GM23338 (cell line): Measurements from ENCODE around the gene TK1. TPM values are rescaled to one million over a fixed set of nuclear protein-coding genes. Genes with fewer than 3 reads are reported as not detected.

ENCODE experiments used
- ATAC-seq: fragments of 200-7000 bp; cut with Tn5 transposase; 3 replicates; pipeline ENCODE4 v1.9.1; 2020
- DNase-seq: peaks from one replicate; pipeline ENCODE4 v3.0.0-alpha.2; 2015; ENCODE audit warnings: low spot score
- H2AFZ ChIP-seq: fragments of 200-600 bp; sonication (generic); 2 replicates; pipeline ENCODE4 v1.8.0; 2016; ENCODE audit warnings: antibody characterized with exemption, mild to moderate bottlenecking, moderate library complexity
- H3F3A ChIP-seq: fragments of 200-600 bp; sonication (generic); replicated peaks from 2 replicates; pipeline ENCODE4 v1.8.0; 2017; ENCODE audit warnings: antibody characterized with exemption, mixed run types, low read depth
- H3K27ac ChIP-seq: fragments of 200-600 bp; sonication (generic); 2 replicates; pipeline ENCODE4 v1.6.1; 2016; ENCODE audit warnings: low read depth
- H3K27me3 ChIP-seq: fragments of 200-600 bp; sonication (generic); 2 replicates; pipeline ENCODE4 v1.8.0; 2016; ENCODE audit warnings: mild to moderate bottlenecking, mixed run types, moderate library complexity; ENCODE audit not compliant: insufficient read depth
- H3K36me3 ChIP-seq: fragments of 200-600 bp; sonication (generic); 2 replicates; pipeline ENCODE4 v1.8.0; 2016; ENCODE audit warnings: mild to moderate bottlenecking; ENCODE audit not compliant: insufficient read depth
- H3K4me1 ChIP-seq: fragments of 200-600 bp; sonication (generic); 2 replicates; pipeline ENCODE4 v1.8.0; 2016; ENCODE audit warnings: mild to moderate bottlenecking, moderate library complexity; ENCODE audit not compliant: insufficient read depth
- H3K4me2 ChIP-seq: fragments of 200-600 bp; sonication (generic); 2 replicates; pipeline ENCODE4 v1.7.1; 2017; ENCODE audit warnings: mixed run types
- H3K4me3 ChIP-seq: fragments of 200-600 bp; sonication (generic); 2 replicates; pipeline ENCODE4 v1.6.1; 2016; ENCODE audit warnings: mixed run types
- H3K79me2 ChIP-seq: fragments of 200-600 bp; sonication (generic); replicated peaks from 2 replicates; pipeline ENCODE4 v1.8.0; 2017; ENCODE audit warnings: mild to moderate bottlenecking; ENCODE audit not compliant: insufficient read depth
- H3K9me2 ChIP-seq: fragments of 200-600 bp; sonication (generic); 2 replicates; pipeline ENCODE4 v1.8.0; 2017; ENCODE audit not compliant: insufficient read depth
- H4K20me1 ChIP-seq: fragments of 200-600 bp; sonication (generic); replicated peaks from 2 replicates; pipeline ENCODE4 v1.8.0; 2017; ENCODE audit warnings: mild to moderate bottlenecking; ENCODE audit not compliant: insufficient read depth
- H3K27ac Mint-ChIP-seq: 2 replicates; pipeline ENCODE4 v1.8.0; 2020; ENCODE audit warnings: inconsistent platforms, mild to moderate bottlenecking, moderate library complexity, mixed read lengths
- H3K27me3 Mint-ChIP-seq: 3 replicates; pipeline ENCODE4 v1.8.0; 2022; ENCODE audit warnings: low read depth, mild to moderate bottlenecking, moderate library complexity, mixed read lengths, inconsistent platforms; ENCODE audit not compliant: insufficient read depth, poor library complexity
- H3K36me3 Mint-ChIP-seq: 3 replicates; pipeline ENCODE4 v1.8.0; 2021; ENCODE audit warnings: low read depth, mild to moderate bottlenecking, inconsistent platforms, moderate library complexity, mixed read lengths
- H3K4me1 Mint-ChIP-seq: 3 replicates; pipeline ENCODE4 v1.8.0; 2020; ENCODE audit warnings: mild to moderate bottlenecking, inconsistent platforms, mixed read lengths
- H3K4me3 Mint-ChIP-seq: 3 replicates; pipeline ENCODE4 v1.8.0; 2021; ENCODE audit warnings: moderate library complexity, mild to moderate bottlenecking, inconsistent platforms, mixed read lengths
- H3K9me3 Mint-ChIP-seq: 3 replicates; pipeline ENCODE4 v1.8.0; 2020; ENCODE audit warnings: moderate library complexity, mild to moderate bottlenecking, inconsistent platforms, mixed read lengths
- CREB1 ChIP-seq: fragments of 250-450 bp; sonication (Bioruptor Pico); IDR thresholded peaks from 2 replicates; pipeline ENCODE4 v1.5.0; 2020; ENCODE audit warnings: low read depth, mild to moderate bottlenecking, moderate library complexity
- ETS1 ChIP-seq: IDR thresholded peaks from 2 replicates; pipeline ENCODE4 v1.6.1; 2016; ENCODE audit warnings: antibody characterized with exemption
- EZH2 ChIP-seq: fragments of 200-600 bp; sonication (generic); IDR thresholded peaks from one replicate; pipeline ENCODE4 v1.8.0; 2017; ENCODE audit warnings: antibody characterized with exemption, mild to moderate bottlenecking, low read depth; ENCODE audit not compliant: unreplicated experiment
- EZH2phosphoT487 ChIP-seq: fragments of 200-600 bp; sonication (generic); IDR thresholded peaks from one replicate; pipeline ENCODE4 v1.8.1; 2018; ENCODE audit warnings: antibody characterized with exemption; ENCODE audit not compliant: unreplicated experiment
- JUNB ChIP-seq: IDR thresholded peaks from one replicate; pipeline ENCODE4 v1.6.1; 2016; ENCODE audit warnings: antibody characterized with exemption; ENCODE audit not compliant: unreplicated experiment
- NANOG ChIP-seq: IDR thresholded peaks from 2 replicates; pipeline ENCODE4 v1.6.1; 2016; ENCODE audit warnings: antibody characterized with exemption, borderline replicate concordance
- POLR2AphosphoS5 ChIP-seq: IDR thresholded peaks from 2 replicates; pipeline ENCODE4 v1.6.1; 2016; ENCODE audit warnings: antibody characterized with exemption, low read depth
- STAT1 ChIP-seq: IDR thresholded peaks from one replicate; pipeline ENCODE4 v1.6.1; 2016; ENCODE audit warnings: antibody characterized with exemption; ENCODE audit not compliant: unreplicated experiment
- ZNF114 ChIP-seq: fragments of 250-450 bp; sonication (Bioruptor Pico); IDR thresholded peaks from 2 replicates; pipeline ENCODE4 v1.5.0; 2020; ENCODE audit warnings: mild to moderate bottlenecking, moderate library complexity
- ZNF331 ChIP-seq: fragments of 250-450 bp; sonication (Bioruptor Pico); IDR thresholded peaks from 2 replicates; pipeline ENCODE4 v1.5.0; 2020; ENCODE audit warnings: low read depth, mild to moderate bottlenecking, moderate library complexity
- polyA plus RNA-seq: library from polyadenylated mRNA; unstranded; fragments of >200 nt; fragmentation: Nextera tagmentation; extraction: Ambion mirVana; gene quantifications from 2 replicates; pipeline ENCODE4 v1.2.1, GENCODE V29; 2016
- total RNA-seq: library from RNA; depleted of rRNA; stranded (reverse); fragments of >200 nt; shearing (Covaris generic); gene quantifications from 2 replicates; pipeline ENCODE4 v1.2.3, GENCODE V29; 2014
- TF ChIP-seq, protein P1 (sequence below): IDR thresholded peaks from one replicate; pipeline ENCODE4 v1.6.1; 2018; ENCODE audit warnings: antibody characterized with exemption; ENCODE audit not compliant: unreplicated experiment
- TF ChIP-seq, protein P2 (sequence below): fragments of 250-450 bp; sonication (Bioruptor Pico); IDR thresholded peaks from 2 replicates; pipeline ENCODE4 v1.5.0; 2020; ENCODE audit warnings: mild to moderate bottlenecking, moderate library complexity
- TF ChIP-seq, protein P3 (sequence below), 2 experiments: fragments of 200-600 bp in 1 of 2; sonication (generic) in 1 of 2; conservative IDR thresholded peaks; 2 replicates each; pipeline versions ENCODE4 v1.5.1 to v1.6.1; 2016 to 2017; ENCODE audit warnings: antibody characterized with exemption in 2 of 2, low read depth in 2 of 2, mild to moderate bottlenecking in 2 of 2, moderate library complexity in 1 of 2

TK1 gene
- total and polyA plus RNA-seq, 2 experiments from 2014 or later: 74.5 to 84.4 TPM

DNA sequence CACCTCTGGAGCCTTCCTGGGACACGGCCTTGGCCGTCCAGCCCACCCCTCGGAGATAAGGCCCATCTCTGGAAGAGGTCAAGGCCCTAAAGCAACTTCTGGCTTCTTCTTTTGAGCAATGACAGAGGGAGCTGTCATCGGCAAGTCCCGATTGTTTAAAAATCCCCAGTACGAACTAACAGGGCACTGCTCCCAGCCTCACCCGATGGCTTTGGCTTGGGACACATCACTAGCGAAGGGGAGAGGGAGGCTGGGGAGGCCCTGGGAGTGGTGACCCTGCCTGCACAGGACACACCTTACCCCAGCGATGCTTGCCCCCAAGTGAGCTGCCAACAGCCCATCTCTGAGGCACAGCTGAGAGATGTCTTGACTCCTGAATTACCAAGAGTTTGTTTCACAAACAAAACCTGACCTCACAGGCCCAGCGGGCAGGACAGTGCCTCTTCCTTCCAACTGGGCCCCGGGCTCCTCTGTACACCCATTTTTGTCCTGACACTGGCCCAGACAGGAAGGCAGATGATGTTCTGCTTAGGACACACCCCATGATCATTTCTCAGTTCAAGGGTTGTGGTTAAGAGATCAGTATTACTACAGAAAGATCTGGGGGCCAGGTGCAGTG, 13.6 kb downstream of the TK1 start:
- H3K4me3 ChIP-seq: no peak overlapping the region
- peak overlapping the region; percentile 66; the same call in 1 of the 2 replicates for H3K27ac ChIP-seq
- peak overlapping the region; percentile 3; the same call in 1 of the 2 replicates for H3K4me2 ChIP-seq

More for the DNA sequence above, 13.6 kb downstream of the TK1 start:
- Histone ChIP-seq H3K79me2 (no peaks in the 10 kb centered on the region), H4K20me1 (peaks cover 13% of the 10 kb centered on the region), H3K36me3 (no peaks in the 10 kb centered on the region), H3K4me1 (peaks cover 21% of the 10 kb centered on the region), H3K27me3 (no peaks in the 10 kb centered on the region), H3F3A (peaks cover 16% of the 10 kb centered on the region; the same call in 1 of the 2 replicates), H3K9me2 (no peaks in the 10 kb centered on the region), H2AFZ (no peak overlapping the region)
- Mint-ChIP-seq H3K9me3 (no peaks in the 10 kb centered on the region; the same call in 1 of the 3 replicates), H3K4me3 (no peak overlapping the region; the same call in 2 of the 3 replicates), H3K27ac (no peak overlapping the region; the same call in 1 of the 2 replicates), H3K4me1 (peaks cover 53% of the 10 kb centered on the region), H3K36me3 (peaks cover 54% of the 10 kb centered on the region), H3K27me3 (peaks cover 30% of the 10 kb centered on the region)
- no peak for DNase-seq
- TF ChIP-seq, protein P1, sequence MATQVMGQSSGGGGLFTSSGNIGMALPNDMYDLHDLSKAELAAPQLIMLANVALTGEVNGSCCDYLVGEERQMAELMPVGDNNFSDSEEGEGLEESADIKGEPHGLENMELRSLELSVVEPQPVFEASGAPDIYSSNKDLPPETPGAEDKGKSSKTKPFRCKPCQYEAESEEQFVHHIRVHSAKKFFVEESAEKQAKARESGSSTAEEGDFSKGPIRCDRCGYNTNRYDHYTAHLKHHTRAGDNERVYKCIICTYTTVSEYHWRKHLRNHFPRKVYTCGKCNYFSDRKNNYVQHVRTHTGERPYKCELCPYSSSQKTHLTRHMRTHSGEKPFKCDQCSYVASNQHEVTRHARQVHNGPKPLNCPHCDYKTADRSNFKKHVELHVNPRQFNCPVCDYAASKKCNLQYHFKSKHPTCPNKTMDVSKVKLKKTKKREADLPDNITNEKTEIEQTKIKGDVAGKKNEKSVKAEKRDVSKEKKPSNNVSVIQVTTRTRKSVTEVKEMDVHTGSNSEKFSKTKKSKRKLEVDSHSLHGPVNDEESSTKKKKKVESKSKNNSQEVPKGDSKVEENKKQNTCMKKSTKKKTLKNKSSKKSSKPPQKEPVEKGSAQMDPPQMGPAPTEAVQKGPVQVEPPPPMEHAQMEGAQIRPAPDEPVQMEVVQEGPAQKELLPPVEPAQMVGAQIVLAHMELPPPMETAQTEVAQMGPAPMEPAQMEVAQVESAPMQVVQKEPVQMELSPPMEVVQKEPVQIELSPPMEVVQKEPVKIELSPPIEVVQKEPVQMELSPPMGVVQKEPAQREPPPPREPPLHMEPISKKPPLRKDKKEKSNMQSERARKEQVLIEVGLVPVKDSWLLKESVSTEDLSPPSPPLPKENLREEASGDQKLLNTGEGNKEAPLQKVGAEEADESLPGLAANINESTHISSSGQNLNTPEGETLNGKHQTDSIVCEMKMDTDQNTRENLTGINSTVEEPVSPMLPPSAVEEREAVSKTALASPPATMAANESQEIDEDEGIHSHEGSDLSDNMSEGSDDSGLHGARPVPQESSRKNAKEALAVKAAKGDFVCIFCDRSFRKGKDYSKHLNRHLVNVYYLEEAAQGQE: no peak
- TF ChIP-seq ZNF114 (CRISPR knock-in tag) (no peak), EZH2phosphoT487 (no peak), STAT1 (no peak), NANOG (no peak), EZH2 (no peak), CREB1 (CRISPR knock-in tag) (no peak), JUNB (no peak), ZNF331 (CRISPR knock-in tag) (no peak), ETS1 (no peak), POLR2AphosphoS5 (no peak; the same call in 1 of the 2 replicates)
- TF ChIP-seq, protein P2, sequence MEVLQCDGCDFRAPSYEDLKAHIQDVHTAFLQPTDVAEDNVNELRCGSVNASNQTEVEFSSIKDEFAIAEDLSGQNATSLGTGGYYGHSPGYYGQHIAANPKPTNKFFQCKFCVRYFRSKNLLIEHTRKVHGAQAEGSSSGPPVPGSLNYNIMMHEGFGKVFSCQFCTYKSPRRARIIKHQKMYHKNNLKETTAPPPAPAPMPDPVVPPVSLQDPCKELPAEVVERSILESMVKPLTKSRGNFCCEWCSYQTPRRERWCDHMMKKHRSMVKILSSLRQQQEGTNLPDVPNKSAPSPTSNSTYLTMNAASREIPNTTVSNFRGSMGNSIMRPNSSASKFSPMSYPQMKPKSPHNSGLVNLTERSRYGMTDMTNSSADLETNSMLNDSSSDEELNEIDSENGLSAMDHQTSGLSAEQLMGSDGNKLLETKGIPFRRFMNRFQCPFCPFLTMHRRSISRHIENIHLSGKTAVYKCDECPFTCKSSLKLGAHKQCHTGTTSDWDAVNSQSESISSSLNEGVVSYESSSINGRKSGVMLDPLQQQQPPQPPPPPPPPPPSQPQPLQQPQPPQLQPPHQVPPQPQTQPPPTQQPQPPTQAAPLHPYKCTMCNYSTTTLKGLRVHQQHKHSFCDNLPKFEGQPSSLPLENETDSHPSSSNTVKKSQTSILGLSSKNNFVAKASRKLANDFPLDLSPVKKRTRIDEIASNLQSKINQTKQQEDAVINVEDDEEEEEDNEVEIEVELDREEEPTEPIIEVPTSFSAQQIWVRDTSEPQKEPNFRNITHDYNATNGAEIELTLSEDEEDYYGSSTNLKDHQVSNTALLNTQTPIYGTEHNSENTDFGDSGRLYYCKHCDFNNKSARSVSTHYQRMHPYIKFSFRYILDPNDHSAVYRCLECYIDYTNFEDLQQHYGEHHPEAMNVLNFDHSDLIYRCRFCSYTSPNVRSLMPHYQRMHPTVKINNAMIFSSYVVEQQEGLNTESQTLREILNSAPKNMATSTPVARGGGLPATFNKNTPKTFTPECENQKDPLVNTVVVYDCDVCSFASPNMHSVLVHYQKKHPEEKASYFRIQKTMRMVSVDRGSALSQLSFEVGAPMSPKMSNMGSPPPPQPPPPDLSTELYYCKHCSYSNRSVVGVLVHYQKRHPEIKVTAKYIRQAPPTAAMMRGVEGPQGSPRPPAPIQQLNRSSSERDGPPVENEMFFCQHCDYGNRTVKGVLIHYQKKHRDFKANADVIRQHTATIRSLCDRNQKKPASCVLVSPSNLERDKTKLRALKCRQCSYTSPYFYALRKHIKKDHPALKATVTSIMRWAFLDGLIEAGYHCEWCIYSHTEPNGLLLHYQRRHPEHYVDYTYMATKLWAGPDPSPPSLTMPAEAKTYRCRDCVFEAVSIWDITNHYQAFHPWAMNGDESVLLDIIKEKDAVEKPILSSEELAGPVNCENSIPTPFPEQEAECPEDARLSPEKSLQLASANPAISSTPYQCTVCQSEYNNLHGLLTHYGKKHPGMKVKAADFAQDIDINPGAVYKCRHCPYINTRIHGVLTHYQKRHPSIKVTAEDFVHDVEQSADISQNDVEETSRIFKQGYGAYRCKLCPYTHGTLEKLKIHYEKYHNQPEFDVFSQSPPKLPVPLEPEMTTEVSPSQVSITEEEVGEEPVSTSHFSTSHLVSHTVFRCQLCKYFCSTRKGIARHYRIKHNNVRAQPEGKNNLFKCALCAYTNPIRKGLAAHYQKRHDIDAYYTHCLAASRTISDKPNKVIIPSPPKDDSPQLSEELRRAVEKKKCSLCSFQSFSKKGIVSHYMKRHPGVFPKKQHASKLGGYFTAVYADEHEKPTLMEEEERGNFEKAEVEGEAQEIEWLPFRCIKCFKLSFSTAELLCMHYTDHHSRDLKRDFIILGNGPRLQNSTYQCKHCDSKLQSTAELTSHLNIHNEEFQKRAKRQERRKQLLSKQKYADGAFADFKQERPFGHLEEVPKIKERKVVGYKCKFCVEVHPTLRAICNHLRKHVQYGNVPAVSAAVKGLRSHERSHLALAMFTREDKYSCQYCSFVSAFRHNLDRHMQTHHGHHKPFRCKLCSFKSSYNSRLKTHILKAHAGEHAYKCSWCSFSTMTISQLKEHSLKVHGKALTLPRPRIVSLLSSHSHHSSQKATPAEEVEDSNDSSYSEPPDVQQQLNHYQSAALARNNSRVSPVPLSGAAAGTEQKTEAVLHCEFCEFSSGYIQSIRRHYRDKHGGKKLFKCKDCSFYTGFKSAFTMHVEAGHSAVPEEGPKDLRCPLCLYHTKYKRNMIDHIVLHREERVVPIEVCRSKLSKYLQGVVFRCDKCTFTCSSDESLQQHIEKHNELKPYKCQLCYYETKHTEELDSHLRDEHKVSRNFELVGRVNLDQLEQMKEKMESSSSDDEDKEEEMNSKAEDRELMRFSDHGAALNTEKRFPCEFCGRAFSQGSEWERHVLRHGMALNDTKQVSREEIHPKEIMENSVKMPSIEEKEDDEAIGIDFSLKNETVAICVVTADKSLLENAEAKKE (CRISPR knock-in tag): no peak
- TF ChIP-seq, protein P3, sequence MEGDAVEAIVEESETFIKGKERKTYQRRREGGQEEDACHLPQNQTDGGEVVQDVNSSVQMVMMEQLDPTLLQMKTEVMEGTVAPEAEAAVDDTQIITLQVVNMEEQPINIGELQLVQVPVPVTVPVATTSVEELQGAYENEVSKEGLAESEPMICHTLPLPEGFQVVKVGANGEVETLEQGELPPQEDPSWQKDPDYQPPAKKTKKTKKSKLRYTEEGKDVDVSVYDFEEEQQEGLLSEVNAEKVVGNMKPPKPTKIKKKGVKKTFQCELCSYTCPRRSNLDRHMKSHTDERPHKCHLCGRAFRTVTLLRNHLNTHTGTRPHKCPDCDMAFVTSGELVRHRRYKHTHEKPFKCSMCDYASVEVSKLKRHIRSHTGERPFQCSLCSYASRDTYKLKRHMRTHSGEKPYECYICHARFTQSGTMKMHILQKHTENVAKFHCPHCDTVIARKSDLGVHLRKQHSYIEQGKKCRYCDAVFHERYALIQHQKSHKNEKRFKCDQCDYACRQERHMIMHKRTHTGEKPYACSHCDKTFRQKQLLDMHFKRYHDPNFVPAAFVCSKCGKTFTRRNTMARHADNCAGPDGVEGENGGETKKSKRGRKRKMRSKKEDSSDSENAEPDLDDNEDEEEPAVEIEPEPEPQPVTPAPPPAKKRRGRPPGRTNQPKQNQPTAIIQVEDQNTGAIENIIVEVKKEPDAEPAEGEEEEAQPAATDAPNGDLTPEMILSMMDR (conservative IDR thresholded peaks at IDR 0.05; ENCODE audit: low read depth in 2 of 2): no peak
- ATAC-seq: no peak
